Ureter (tissue), 1 donor: Measurements from ENCODE around the gene PRPF19. TPM values are rescaled to one million over a fixed set of nuclear protein-coding genes. Genes with fewer than 3 reads are reported as not detected.

Experiments
- DNase-seq: peaks from one replicate; pipeline ENCODE4 v3.0.0-alpha.2; 2020; ENCODE audit warnings: low spot score
- total RNA-seq: library from RNA; stranded (reverse); gene quantifications from one replicate; pipeline ENCODE4 v1.2.4, GENCODE V29; 2023
- donor health status: DM: yes; HTN: yes; CAD: no.

Gene PRPF19
- total RNA-seq, 1 donor from 2014 or later = 113 TPM

DNA sequence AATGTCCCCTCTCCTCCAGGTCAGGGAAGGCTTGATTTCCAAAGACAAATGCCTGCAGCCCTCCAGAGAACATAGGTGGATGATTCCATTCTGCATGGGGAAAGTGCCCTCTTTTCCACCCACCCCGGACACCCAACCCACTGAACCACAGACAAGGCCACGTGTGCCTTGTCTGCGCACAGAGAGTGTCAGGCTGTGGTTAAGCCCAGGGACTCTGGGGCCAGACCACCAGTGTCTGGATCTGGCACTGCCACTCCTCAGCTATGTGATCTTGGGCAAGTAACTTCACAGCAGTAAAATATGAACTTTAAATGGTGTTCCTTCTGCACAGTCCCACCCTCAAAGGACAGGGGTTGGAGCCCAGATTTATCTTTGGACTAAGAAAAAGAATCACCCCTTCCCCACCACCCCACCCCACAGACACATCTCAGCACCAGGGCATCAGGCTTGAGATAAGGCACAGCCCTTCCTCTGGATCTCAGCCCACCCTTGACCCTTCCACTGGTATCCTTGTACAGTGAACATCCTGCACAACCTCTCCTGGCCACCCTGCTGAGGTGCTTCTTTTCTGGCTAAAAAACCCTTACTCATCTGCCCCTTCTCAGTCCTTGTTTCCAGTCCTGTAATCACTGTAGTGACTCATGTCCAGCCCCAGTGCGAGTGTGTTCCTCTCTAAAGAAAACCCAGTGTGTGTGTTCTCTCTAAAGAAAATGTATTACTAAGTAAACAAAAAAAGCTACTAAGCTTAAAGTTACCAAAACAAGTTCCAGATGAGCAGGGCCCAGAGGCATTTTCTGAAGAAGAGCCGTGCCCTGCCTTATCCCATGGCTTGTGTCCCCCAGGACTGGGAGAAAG lies 48.8 kb downstream of the PRPF19 start:
- no peak for DNase-seq

DNA sequence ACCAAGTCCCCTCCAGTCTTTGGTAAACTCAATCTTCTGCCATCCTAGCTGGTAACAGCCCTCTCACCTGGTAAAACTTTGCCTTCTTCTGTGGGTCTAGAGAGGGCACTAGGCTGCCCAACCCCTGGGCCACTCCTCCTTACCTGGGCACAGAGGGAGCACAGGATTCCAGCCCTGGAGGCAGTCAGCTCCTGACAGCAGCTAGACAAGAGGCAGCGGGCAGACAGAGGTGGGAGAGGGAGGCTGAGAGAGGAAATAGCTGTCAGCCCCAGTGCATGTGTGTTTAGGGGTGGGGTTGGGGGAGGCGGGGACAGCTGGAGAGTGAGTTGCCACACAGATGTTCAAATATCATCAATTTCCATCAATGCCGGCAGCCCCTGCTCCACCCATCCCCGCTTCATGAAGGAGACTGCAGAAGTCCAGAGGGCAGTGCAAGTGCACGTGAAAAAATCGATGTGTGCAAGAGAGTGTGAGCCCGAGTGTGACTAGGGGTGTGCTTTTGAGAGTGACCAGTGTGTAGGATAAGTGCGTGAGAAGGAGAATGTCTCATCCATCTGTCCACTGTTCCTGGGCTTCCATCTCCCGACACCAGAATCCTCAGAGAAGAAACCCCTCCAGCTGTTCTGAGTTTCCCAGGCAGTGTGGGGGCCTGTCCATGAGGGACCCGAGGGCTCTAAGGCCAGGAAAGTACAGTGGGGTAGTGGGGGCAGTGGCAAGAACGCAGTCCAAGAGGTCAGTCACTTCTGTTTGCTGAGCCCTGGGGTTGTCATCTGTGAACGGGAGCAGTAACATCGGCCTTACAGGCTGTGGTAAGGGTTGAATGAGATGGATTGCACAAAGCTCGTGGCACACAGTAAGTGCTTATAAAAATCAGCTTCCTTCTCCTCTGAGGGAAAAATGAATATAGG lies 50.4 kb downstream of the PRPF19 start, which contains the start of gene PTGDR2:
PTGDR2 (minus strand) TSS at position 225 of the 908 bp plus-strand sequence. CDS start 2,228 bp downstream, outside the sequence.
- no peak for DNase-seq

- DNase-seq = no peak
These were observed 51.3 kb downstream of the PRPF19 start for GRCh38 chr11:60854847-60855725.

DNA sequence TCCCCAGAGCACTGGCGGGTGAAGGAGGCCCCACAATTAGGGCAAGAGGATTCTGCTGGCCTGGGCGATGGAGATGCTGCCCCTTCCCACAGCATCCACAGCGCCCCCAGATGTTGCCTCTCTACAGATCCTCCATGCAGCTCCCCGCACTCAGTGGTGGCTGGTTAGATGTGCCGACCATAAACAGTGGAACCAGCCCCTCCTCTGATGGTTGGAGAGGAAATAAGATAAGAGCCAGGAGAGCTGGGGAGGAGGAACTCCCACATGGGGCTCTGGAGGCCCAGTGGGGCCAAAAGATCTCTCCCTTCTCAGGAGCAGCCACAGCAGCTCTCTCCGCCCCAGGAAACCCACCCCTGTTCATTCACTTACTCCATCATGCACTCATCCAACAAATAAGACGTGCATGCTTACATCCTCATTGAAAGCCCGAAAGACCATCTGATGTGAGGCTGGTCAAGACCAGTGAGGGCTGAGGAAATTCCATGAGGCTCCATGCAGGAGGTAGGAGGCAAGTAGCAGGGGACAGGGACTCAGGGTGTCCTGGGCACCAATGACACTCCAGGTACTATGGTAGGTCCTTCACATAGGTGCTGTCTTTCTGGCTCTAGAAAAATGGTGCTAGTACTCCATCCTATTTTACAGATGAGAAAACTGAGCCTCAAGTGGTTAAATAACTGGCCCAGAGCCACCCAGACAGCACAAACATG lies 52.1 kb downstream of the PRPF19 start:
- DNase-seq = no peak

DNA sequence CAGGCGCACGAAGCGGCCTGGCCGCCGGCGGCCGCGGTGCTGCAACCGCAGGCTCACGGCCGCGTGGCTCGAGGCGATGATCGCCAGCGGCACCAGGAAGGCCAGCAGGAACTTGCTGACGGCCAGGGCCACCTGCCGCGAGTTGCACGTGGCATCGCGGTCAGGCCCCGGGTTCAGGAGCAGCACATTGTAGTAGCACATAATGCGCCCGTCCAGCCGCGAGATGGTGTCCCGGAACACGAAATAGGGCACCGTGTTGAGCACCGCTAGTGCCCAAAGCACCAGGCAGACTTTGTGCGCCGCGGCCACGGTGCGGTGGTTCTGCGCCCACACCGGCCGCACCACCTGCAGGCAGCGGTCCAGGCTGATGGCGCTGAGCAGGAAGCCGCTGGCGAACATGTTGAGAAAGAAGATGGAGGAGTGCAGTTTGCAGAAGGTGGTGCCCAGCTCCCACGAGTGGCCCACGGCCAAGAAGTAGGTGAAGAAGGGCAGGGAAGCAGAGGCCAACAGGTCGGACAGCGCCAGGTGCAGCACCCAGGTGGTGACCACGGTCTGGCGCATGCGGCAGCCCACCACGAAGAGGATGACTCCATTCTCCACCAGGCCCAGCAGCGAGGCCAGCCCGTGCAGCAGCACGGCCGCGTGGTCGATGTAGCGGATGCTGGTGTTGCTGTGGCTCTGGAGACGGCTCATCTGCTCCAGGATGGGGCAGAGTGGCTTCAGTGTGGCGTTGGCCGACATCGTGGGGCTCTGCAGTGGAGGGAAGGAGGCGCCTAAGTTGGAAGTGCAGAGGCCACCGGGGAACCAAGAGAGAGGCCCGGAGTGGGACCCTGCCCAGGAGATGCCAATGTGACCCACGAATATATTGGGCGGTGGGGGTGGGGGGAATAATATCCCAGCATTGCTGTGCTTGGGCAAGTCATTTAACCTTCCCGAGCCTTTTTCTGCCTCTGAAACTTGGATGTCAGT lies 53.1 kb downstream of the PRPF19 start:
- no peak for DNase-seq

- DNase-seq = no peak
These were observed 54.0 kb downstream of the PRPF19 start for GRCh38 chr11:60852117-60852981.

- DNase-seq = no peak
These were observed 54.9 kb downstream of the PRPF19 start for GRCh38 chr11:60851327-60852104.

DNA sequence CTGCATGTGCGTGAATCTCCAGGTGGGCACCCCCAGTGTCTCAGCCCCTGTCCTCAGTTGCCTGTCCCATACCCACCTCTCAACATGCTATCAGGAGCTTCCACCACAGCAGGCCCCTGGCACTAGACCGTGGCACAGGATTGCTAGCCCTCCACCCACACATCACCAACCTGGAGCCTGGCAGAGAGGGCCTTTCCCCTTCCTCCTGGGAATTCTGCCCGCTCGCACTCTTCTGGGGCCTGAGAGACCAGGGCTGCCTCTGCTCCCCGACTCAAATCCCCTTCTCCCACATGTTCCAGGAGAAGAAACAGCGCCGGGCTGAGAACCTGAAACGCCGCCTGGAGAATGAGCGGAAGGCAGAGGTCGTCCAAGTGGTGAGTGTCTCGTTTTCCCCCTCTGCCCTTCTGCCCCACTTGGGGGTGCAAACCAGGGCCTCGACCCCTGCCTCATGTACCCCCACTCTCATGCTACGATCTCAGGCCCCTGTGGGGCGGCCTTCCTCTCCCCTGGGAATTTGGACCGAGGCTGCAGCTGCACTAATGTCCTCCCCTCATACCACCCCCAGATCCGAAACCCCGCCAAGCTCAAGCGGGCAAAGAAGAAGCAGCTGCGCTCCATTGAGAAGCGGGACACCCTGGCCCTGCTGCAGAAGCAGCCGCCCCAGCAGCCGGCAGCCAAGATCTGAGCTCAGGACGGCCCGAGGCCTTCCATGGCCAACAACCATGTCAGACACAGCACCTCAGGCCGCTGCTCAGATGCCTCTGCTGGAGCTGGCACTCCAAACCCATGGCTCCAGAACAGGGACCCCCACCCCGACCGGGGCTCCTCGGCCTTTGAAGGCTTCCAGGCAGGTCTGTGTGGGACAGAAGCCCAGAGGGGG lies 56.5 kb downstream of the PRPF19 start:
- DNase-seq = no peak

DNA sequence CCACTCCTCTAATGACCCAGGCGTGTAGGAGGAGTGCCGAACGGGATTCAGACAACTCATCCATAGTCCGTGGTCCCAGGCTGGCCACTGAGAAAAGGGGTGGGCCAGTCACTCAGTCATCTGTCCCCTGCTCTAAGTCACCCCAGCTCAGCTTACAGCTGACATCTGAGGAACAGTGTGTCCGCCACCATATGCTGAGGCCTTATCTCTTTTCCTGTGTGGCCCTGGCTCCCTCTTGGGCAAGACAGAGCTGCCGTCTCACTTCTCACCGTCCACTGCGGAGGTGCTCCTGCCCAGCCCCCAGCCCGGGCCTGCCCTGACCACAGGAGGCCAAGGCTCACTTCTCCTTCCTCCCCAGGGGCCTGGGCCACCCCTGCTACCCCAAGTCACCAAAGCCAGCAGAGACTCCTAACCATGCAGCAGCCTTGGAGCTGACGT lies 57.7 kb downstream of the PRPF19 start:
- DNase-seq = no peak

GRCh38 chr11:60847896-60848295 lies 58.5 kb downstream of the PRPF19 start:
- DNase-seq = no peak

GRCh38 chr11:60847281-60847680 lies 59.1 kb downstream of the PRPF19 start:
- no peak for DNase-seq

DNA sequence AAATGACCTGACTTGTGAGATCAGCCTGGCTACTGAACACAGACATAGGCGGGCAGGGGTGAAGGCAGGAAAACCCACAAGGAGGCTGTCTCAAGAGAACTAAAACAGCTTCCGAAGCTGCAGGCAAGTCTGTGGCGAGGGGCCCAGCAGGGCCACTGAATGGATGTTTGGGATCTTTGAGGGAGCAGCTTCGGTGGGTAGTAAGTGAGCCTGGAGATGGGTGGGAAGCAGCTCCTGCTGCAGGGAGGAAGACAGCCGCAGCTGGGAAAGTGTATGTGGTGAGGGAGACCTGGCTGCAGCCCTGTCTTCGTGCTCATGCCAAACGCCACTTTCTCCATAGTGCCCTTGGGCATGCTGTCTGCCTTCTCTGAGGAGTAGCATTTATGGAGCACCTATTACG lies 61.0 kb downstream of the PRPF19 start:
- no peak for DNase-seq

- no peak for DNase-seq
These were observed 61.5 kb downstream of the PRPF19 start for GRCh38 chr11:60844870-60845221.

- no peak for DNase-seq
These were observed 62.1 kb downstream of the PRPF19 start for GRCh38 chr11:60844045-60844869.

DNA sequence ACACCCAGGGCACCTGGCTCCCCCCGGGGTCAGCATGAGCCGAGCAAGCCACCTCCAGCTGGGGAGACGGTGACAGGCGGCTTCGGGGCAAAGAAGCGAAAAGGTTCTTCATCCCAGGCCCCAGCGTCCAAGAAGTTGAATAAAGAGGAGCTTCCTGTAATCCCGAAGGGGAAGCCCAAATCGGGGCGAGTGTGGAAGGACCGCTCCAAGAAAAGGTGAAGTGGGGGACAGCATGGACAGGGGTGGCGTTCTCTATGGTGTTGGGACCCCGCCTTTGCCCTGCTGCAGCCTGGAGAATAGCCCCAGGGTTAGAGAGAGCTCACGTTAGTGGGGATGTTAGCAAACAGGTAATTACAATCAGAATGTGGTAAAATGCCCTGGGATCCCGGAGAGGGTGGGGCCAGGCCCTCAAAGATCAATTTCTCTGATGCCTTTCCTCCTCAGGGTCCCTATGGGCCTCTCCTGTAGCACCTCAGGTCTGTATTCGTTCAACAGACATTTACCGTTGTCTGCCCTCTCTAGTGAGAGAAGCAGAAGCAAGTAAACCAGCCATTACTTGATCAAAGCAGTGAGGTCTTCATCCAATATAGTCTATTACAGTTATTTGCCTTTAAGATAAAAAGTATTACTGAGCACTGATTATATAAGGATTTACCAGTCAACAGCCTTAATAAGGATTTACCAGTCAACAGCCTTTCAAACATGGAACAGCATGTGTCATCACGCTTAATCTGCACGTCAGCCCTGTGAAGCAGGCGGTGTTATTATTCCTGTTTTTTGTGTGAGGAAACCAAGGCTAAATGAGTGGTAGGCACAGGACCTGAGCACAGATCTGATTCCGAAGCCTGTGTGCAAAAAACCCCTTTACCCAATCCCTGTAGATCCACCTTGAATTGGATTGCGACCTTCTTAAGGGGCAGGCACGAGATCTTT lies 63.5 kb downstream of the PRPF19 start:
- DNase-seq = no peak
